Thyroid gland (tissue), 4 donors: ENCODE measurements around the gene CPNE9.

ENCODE experiments used
- POLR2A ChIP-seq, 2 donors: fragments of 450-650 bp; IDR thresholded peaks; one replicate each; pipeline ENCODE4 v1.6.1; 2017; ENCODE audit warnings: antibody characterized with exemption in 2 of 2, mild to moderate bottlenecking in 2 of 2, moderate library complexity in 1 of 2
- TF ChIP-seq, protein P1 (sequence below), 6 experiments: fragments of 200-600 bp in 3 of 6; fragments of 450-650 bp in 3 of 6; sonication (generic) in 3 of 6; IDR thresholded peaks; one replicate each; pipeline ENCODE4 v1.5.1; 2016 to 2019; ENCODE audit warnings: antibody characterized with exemption in 6 of 6, mild to moderate bottlenecking in 2 of 6, inconsistent platforms in 1 of 6, moderate library complexity in 1 of 6

DNA sequence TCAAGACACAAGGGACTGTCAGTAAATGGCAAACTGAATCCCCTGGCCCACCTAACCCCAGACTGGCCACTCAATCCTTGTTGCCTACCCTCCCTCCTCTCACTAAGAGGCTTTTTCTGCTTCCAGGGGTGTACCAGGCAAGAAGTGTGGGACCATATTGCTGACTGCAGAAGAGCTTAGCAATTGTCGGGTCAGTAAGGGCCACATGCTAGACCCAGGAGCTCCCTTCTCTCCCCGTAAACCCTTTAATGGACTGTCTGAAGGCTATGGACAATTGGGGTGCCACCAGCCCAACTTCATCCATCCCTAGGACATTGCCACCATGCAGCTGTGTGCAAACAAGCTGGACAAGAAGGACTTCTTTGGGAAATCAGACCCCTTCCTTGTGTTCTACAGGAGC, 8.8 kb downstream of the CPNE9 start:
- TF ChIP-seq, protein P1, sequence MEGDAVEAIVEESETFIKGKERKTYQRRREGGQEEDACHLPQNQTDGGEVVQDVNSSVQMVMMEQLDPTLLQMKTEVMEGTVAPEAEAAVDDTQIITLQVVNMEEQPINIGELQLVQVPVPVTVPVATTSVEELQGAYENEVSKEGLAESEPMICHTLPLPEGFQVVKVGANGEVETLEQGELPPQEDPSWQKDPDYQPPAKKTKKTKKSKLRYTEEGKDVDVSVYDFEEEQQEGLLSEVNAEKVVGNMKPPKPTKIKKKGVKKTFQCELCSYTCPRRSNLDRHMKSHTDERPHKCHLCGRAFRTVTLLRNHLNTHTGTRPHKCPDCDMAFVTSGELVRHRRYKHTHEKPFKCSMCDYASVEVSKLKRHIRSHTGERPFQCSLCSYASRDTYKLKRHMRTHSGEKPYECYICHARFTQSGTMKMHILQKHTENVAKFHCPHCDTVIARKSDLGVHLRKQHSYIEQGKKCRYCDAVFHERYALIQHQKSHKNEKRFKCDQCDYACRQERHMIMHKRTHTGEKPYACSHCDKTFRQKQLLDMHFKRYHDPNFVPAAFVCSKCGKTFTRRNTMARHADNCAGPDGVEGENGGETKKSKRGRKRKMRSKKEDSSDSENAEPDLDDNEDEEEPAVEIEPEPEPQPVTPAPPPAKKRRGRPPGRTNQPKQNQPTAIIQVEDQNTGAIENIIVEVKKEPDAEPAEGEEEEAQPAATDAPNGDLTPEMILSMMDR (IDR thresholded peaks at IDR 0.05), result no peak
- TF ChIP-seq POLR2A (IDR thresholded peaks at IDR 0.05), result no peak
